Skeletal muscle tissue (tissue), 4 donors: ENCODE measurements around the gene TXNL4B. TPM values are rescaled to one million over a fixed set of nuclear protein-coding genes. Genes with fewer than 3 reads are reported as not detected.

Source experiments
- H3K27ac ChIP-seq: one replicate; pipeline ENCODE4 v1.7.0; 2013; ENCODE audit warnings: mild to moderate bottlenecking, low read depth, low read length, inconsistent platforms
- H3K27me3 ChIP-seq, 3 donors: one replicate each; pipeline ENCODE4 v1.7.0; 2013; ENCODE audit warnings: low read length in 3 of 3; ENCODE audit not compliant: control insufficient read depth in 3 of 3, insufficient read depth in 3 of 3
- H3K36me3 ChIP-seq, 3 donors: one replicate each; pipeline ENCODE4 v1.7.0; 2013; ENCODE audit warnings: low read length in 3 of 3; ENCODE audit not compliant: control insufficient read depth in 3 of 3, insufficient read depth in 3 of 3
- H3K4me1 ChIP-seq, 3 donors: one replicate each; pipeline ENCODE4 v1.7.0; 2013; ENCODE audit warnings: low read length in 3 of 3, mild to moderate bottlenecking in 3 of 3; ENCODE audit not compliant: control insufficient read depth in 3 of 3, insufficient read depth in 3 of 3
- H3K4me3 ChIP-seq, 3 donors: one replicate each; pipeline ENCODE4 v1.7.0; 2013; ENCODE audit warnings: low read length in 3 of 3
- H3K9ac ChIP-seq, 3 donors: one replicate each; pipeline ENCODE4 v1.7.0; 2013; ENCODE audit warnings: low read length in 3 of 3, mild to moderate bottlenecking in 3 of 3, moderate library complexity in 2 of 3, low read depth in 1 of 3
- H3K9me3 ChIP-seq, 3 donors: one replicate each; pipeline ENCODE4 v1.7.0; 2013; ENCODE audit warnings: low read length in 3 of 3; ENCODE audit not compliant: control insufficient read depth in 3 of 3
- total RNA-seq: library from RNA; depleted of rRNA; stranded (reverse); fragments of >200 nt; gene quantifications from one replicate; pipeline ENCODE4 v1.2.3, GENCODE V29; 2014
- donor health status: Osteomylitis.

The TXNL4B gene
- total RNA-seq, 1 donor from 2014 or later: 9.9 TPM

DNA sequence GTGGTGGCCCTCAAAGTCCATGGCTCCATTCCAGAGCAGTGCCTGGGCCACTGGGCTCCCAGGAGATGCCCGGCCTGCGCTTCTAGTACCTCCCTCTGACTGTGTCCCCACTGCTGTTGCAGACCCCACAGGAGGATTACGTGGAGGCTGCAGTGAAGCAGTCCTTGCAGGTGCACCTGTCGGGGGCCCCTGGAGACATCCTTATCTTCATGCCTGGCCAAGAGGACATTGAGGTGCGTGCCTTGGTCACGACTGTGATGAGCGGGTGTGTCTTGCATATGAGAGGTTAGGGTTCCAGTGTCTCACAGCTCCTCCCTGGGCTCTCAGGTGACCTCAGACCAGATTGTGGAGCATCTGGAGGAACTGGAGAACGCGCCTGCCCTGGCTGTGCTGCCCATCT is 11.5 kb upstream of the TXNL4B start:
- Histone ChIP-seq H3K9ac (no peak overlapping the region), H3K27me3 (no peaks in the 10 kb centered on the region), H3K27ac (no peak overlapping the region), H3K4me3 (no peak overlapping the region), H3K4me1 (no peaks in the 10 kb centered on the region), H3K9me3 (no peaks in the 10 kb centered on the region), H3K36me3 (peaks cover 94 to 99% (median 97%) of the 10 kb centered on the region in 3 donors)

DNA sequence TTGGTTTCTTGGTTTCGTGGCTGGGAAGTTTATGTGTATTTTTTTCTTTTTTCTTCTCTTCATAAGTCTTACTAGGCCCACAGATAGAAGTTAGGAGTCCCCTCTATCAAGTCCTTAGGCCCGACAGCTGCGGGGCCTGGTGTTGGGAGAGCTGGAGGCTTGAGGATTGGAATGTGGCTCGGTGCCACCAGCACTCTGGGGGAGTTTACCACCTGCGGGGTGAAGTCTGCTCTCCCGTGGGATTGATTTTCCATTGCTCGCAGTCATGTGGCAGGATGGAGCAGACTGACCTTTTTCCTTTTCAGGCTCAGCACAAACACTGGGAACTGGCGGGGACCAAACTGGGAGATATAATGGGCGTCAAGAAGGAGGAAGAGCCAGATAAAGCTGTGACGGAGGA is 7.8 kb upstream of the TXNL4B start:
- Histone ChIP-seq H3K9me3 (no peaks in the 10 kb centered on the region), H3K9ac (no peak overlapping the region), H3K36me3 (peaks cover 92 to 94% (median 93%) of the 10 kb centered on the region in 3 donors), H3K4me3 (no peak overlapping the region), H3K27ac (no peak overlapping the region), H3K4me1 (no peaks in the 10 kb centered on the region), H3K27me3 (no peaks in the 10 kb centered on the region)

DNA sequence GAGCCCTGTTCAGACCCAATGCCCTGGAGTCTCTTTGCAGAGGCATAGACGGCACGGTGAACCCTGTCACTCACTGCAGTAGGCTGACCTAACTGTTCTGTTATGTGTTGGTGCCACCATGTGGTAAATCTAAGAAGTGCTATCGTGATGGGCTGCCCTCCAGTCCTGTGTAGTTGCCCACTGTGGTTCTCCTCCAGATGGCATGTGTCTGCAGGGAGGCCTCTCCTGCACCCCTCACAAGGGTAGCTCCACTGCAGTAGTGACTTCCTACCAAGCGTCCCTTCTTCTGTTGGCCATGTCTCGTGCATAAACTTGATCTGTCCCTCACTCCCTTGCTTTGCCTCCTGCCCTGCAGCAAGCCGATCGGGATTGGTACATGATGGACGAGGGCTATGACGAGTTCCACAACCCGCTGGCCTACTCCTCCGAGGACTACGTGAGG is 6.0 kb upstream of the TXNL4B start:
- peaks cover 8 to 16% (median 10%) of the 10 kb centered on the region in 3 donors for H3K4me1 ChIP-seq
- H3K36me3 ChIP-seq: peaks cover 74 to 80% (median 79%) of the 10 kb centered on the region in 3 donors
- H3K9me3 ChIP-seq: no peaks in the 10 kb centered on the region
- no peaks in the 10 kb centered on the region for H3K27me3 ChIP-seq
- H3K27ac ChIP-seq: no peak overlapping the region
- H3K9ac ChIP-seq: no peak overlapping the region
- H3K4me3 ChIP-seq: no peak overlapping the region

DNA sequence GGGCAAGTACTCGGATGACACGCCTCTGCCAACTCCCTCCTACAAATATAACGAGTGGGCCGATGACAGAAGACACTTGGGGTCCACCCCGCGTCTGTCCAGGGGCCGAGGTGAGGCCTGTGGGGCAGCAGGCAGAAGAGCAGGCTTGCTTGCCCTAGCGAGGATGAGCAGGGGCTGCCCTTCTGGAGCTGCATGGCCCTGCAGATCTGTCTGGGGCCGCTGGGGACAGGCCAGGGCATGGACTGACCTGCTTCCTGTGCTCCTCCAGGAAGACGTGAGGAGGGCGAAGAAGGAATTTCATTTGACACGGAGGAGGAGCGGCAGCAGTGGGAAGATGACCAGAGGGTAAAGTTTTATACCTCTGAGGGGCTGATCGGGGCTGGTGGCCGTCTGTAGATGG is 5.5 kb upstream of the TXNL4B start:
- Histone ChIP-seq H3K9ac (no peak overlapping the region), H3K4me3 (no peak overlapping the region), H3K9me3 (no peaks in the 10 kb centered on the region), H3K27ac (no peak overlapping the region), H3K4me1 (peaks cover 10 to 17% (median 15%) of the 10 kb centered on the region in 3 donors), H3K27me3 (no peaks in the 10 kb centered on the region), H3K36me3 (peaks cover 69 to 75% (median 75%) of the 10 kb centered on the region in 3 donors)

DNA sequence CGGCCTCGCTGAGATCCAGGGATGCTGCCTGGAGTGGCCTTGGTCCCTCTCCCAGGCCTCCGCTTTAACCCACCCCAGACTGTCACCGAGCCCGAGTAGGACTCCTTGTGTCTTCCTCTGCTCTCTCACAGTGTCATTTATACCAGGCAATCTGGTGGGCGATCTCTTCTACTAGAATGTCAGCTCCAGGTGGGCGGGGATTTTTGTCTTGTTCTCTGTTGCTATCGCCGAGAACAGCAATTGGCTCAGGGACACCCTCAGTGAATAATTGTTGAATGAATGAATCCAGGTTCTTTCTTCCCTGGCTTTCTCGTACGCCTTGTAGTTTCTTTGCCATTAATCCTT is 818 bp upstream of the TXNL4B start:
- peaks cover 16 to 27% (median 20%) of the 10 kb centered on the region in 3 donors for H3K4me1 ChIP-seq
- H3K9ac ChIP-seq: peak overlapping the region; percentile 96 to 99 (median 98)
- peak overlapping the region; percentile 97 to 99 (median 99) for H3K4me3 ChIP-seq
- no peaks in the 10 kb centered on the region for H3K27me3 ChIP-seq
- peak overlapping the region; percentile 93 for H3K27ac ChIP-seq
- no peaks in the 10 kb centered on the region for H3K9me3 ChIP-seq
- H3K36me3 ChIP-seq: peaks cover 29 to 45% (median 35%) of the 10 kb centered on the region in 3 donors

DNA sequence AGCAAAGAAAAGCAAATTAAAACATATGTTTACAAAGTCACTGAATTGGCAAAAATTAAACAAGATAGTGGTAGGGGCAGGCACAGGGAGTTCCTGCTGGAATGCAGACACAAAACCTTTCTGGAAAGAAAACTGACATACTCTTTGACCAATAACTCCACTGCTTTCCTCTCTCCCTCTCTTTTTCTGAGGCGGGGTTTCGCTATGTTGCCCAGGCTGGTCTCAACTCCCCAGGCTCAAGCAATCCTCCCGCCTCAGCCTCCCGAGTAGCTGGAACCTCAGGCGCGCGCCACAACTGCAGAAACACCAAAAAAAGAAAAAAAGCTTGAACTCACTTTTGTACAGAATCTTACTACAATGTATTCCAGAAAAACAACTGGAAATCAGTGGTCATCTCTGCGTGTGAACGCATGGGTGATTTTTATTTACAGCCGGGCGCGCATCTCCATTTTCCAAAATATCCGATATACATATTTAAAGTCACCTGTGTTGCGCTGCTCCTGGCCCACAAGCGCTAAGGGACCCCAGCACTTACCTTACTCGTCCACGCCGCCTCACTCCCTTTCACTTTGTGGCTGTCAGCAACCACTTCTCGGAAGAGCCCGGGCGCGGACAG is 480 bp downstream of the TXNL4B start:
- peaks cover 16 to 27% (median 20%) of the 10 kb centered on the region in 3 donors for H3K4me1 ChIP-seq
- H3K36me3 ChIP-seq: peaks cover 26 to 48% (median 38%) of the 10 kb centered on the region in 3 donors
- H3K27me3 ChIP-seq: no peaks in the 10 kb centered on the region

DNA sequence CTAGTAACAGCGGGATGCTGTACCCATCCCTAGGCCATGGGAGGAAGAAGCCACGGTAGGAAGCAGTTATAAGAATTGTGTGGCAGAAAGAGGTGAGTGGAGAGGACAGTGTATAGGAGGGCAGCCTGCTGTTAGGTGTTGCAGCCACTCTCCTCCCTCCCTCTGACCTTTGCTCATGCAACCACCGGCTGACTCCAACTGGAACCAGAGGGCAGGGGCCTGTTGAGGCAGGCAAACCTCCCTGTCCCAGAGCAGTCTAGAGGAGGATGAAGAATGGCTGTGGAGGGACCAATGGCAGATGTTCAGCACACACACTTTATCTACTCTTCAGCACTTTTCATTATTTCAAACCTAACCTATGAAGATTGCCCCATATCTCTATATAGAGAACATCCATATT is 2.2 kb downstream of the TXNL4B start:
- Histone ChIP-seq H3K27me3 (no peaks in the 10 kb centered on the region), H3K9ac (peak overlapping the region in 1 of 3 donors; percentile 8), H3K36me3 (peaks cover 13 to 48% (median 30%) of the 10 kb centered on the region in 3 donors), H3K27ac (no peak overlapping the region), H3K4me1 (peaks cover 16 to 27% (median 20%) of the 10 kb centered on the region in 3 donors), H3K4me3 (no peak overlapping the region), H3K9me3 (no peaks in the 10 kb centered on the region)

More for the DNA sequence above, 480 bp downstream of the TXNL4B start:
- H3K9ac ChIP-seq: peak overlapping the region; percentile 91
- H3K27ac ChIP-seq: peak overlapping the region; percentile 93
- peak overlapping the region; percentile 97 to 99 (median 99) for H3K4me3 ChIP-seq
- no peaks in the 10 kb centered on the region for H3K9me3 ChIP-seq

DNA sequence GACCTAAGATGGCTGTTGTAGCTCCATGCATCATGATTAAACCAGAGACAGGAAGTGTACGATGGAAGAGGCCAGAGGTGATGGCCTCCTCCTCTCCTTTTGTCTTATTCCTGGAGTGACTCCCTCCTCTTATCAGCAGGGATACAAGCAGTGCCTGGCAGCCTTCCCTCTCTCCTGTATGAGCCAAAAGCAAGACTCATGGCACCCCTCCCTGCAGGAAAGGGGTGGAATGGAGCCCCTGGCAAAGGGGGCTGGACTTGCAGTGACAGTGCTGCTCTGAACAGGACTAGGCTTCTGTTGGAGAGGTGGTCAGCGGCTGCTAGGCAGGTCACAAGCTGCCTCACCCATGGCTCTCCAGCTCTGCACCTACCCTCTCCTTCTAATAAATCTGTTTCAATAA is 8.4 kb downstream of the TXNL4B start:
- Histone ChIP-seq H3K9ac (no peak overlapping the region), H3K27ac (no peak overlapping the region), H3K36me3 (peaks cover 18 to 46% (median 36%) of the 10 kb centered on the region in 3 donors), H3K27me3 (no peaks in the 10 kb centered on the region), H3K9me3 (no peaks in the 10 kb centered on the region), H3K4me3 (no peak overlapping the region), H3K4me1 (no peaks in the 10 kb centered on the region)

DNA sequence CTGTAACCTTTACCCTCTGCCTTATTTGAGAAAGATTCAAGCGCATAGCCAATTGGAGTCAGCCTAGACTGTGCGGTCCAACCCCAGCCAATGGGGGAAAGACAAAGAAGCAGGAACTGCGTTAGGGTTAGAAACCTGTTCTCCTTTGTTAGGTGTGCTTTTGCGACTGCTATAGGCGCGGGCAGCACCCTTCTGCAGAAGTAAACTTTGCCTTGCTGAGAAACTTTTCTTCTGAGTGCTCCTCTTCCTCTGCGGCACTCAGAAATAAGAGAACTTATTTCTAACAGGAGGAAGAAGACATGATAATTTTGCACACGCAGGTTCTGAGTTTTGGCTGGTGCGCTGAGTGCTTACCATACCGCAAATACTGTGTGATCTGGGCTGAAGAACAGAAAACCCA is 9.0 kb downstream of the TXNL4B start:
- H3K36me3 ChIP-seq: peaks cover 18 to 41% (median 31%) of the 10 kb centered on the region in 3 donors
- no peak overlapping the region for H3K9ac ChIP-seq
- no peak overlapping the region for H3K27ac ChIP-seq

DNA sequence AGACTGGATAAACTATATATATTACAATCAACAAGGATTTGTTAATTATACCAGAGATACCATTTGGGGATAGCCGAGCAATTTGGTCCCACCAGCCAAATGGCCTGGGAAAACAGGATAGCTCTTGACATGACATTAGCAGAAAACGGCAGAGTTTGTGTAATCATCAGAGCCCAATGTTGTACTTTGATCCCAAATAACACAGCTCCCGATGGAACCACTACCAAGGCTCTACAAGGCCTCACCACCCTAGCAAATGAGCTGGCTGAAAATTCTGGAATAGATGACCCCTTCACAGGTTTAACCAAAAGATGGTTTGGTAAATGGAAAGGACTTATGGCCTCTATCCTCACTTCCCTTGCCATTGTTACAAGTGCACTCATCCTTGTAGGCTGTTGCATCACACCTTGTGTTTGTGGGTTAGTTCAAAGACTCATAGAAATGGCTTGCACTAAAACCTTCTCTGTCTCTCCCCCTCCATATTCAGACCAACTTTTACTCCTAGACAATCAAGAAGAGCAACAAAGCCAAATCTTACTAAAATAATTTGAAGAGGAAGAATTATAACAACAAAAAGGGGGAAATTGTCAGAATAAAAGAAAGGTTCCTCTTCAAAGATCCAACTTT is 9.5 kb downstream of the TXNL4B start:
- no peak overlapping the region for H3K4me3 ChIP-seq
- H3K9me3 ChIP-seq: no peaks in the 10 kb centered on the region
- no peak overlapping the region for H3K27ac ChIP-seq
- no peaks in the 10 kb centered on the region for H3K4me1 ChIP-seq
- no peak overlapping the region for H3K9ac ChIP-seq
- H3K36me3 ChIP-seq: peaks cover 15 to 36% (median 25%) of the 10 kb centered on the region in 3 donors
- no peaks in the 10 kb centered on the region for H3K27me3 ChIP-seq

More for the DNA sequence above, 9.0 kb downstream of the TXNL4B start:
- Histone ChIP-seq H3K4me1 (no peaks in the 10 kb centered on the region), H3K9me3 (no peaks in the 10 kb centered on the region), H3K4me3 (no peak overlapping the region), H3K27me3 (no peaks in the 10 kb centered on the region)
